GM12801 (cell line): ENCODE results near the gene ELMO3.

Experiments
- TF ChIP-seq, protein P1 (sequence below): IDR thresholded peaks from one replicate; pipeline ENCODE4 v1.5.1; 2011; ENCODE audit warnings: control low read depth; ENCODE audit not compliant: insufficient read length; ENCODE audit errors: extremely low read depth

The ELMO3 gene

DNA sequence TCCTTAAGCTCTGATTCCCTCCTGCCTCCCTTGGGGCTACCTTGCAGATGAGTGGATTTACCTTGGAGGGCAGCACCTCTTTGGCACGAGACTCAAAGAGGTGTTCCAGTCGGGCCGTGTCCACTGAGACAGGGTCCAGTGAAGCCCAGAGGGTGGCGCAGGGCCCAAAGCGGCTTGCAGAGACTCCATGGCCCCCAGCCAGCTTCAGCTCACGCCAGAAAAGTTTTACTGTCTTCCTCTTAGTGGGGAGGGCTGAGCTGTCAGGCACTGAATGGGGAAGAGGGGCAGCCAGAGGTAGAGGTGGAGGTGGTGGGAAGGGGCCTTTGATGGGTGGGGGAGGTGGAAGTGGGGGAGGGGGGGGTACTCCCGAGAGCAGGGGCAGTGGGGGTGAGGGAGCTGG, 34.7 kb downstream of the ELMO3 start:
- TF ChIP-seq, protein P1, sequence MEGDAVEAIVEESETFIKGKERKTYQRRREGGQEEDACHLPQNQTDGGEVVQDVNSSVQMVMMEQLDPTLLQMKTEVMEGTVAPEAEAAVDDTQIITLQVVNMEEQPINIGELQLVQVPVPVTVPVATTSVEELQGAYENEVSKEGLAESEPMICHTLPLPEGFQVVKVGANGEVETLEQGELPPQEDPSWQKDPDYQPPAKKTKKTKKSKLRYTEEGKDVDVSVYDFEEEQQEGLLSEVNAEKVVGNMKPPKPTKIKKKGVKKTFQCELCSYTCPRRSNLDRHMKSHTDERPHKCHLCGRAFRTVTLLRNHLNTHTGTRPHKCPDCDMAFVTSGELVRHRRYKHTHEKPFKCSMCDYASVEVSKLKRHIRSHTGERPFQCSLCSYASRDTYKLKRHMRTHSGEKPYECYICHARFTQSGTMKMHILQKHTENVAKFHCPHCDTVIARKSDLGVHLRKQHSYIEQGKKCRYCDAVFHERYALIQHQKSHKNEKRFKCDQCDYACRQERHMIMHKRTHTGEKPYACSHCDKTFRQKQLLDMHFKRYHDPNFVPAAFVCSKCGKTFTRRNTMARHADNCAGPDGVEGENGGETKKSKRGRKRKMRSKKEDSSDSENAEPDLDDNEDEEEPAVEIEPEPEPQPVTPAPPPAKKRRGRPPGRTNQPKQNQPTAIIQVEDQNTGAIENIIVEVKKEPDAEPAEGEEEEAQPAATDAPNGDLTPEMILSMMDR: no peak

DNA sequence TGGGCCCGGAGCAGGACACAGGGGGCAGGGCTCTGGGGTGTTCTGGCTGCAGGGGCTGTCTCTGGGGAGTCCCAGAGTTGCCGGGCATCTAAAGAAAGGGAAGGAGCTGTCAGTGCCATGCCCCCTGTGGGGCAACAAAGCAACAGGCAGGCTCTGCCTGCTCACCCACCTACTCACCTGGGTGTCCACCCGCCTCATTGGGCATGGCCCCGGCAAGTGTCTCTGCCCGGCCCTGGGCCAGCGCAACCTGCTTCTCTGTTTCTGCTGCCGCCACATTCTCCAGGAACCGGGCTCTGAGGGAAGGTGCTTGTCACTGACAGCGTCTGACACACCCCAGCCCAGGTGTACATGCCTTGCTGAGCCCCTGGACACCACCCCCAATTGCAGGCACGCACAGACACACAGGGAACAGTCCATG, 35.3 kb downstream of the ELMO3 start:
- TF ChIP-seq, protein P1: no peak

DNA sequence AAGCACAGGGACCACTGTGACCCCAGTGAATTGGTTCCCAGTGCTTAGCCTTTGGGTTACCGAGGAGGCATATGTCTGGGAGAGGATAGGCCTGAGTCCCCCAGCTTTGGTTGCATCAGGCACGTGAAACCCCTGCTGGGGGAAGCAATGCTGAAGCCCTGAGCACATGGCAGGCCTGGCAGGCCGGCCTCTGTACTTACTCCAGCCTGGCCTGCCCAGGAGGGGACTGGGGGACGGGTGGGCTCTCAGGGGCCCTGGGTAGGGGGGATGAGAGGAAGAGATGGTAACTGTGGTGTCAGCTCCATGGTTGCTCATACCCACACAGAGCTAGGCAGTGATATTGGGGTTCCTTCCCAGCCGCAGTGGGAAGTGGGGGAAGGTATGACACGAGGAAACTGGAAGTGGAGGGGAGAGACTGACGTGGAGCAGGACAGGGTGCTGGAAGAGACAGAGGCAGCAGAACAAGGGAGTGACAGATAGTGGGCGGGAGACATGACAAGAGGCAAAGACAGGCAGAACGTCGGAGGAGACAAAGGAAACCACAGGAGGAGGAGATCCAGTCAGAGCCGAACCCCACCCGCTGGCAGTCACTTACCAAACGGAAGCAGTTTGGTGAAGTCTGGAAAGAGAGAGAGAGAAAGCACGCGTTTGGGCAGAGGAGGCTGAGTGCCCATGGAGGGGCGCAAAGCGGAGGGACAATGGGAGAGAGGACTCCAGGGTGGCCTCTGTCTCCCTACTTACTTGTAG, 37.1 kb downstream of the ELMO3 start:
- TF ChIP-seq, protein P1: no peak

DNA sequence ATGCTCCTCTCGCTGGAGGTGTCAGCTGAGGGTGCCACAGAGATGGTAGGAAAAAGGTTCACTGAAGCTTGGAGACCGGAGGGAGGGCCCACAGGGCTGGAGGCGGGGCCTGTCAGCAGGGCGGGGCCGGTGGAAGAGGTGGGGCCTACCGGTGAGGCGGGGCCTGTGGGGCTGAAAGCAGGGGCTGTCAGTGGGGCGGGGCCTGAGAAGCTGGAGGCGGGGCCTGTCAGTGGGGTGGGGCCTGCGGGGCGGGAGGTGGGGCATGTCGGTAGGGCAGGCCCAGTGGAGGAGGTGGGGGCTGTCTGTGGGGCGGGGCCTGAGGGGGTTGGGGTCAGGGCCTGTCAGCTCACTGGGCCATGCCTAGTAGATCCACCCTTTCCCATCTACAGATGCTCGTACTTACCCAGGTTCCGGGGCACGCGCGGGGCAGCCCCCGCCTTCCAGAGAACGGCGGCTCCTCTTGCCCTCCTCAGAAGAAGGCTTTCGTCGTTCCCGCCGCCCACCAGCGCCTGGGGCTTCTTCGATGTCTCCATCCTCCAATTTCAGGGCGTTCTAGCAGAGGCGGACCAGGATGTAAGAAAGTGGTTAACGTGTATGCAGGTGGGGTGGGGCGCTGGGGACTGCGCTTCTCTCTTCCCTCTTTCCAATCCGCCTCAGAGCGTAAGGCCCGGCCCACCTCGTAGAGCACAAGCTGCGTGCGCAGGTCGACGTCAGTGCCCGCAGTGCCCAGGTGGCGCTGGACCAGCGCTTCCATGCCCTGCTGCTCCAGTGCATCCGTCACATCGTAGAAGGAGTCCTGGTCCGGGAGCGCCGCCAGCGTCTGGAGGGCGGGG, 37.8 kb downstream of the ELMO3 start:
- TF ChIP-seq, protein P1: no peak

DNA sequence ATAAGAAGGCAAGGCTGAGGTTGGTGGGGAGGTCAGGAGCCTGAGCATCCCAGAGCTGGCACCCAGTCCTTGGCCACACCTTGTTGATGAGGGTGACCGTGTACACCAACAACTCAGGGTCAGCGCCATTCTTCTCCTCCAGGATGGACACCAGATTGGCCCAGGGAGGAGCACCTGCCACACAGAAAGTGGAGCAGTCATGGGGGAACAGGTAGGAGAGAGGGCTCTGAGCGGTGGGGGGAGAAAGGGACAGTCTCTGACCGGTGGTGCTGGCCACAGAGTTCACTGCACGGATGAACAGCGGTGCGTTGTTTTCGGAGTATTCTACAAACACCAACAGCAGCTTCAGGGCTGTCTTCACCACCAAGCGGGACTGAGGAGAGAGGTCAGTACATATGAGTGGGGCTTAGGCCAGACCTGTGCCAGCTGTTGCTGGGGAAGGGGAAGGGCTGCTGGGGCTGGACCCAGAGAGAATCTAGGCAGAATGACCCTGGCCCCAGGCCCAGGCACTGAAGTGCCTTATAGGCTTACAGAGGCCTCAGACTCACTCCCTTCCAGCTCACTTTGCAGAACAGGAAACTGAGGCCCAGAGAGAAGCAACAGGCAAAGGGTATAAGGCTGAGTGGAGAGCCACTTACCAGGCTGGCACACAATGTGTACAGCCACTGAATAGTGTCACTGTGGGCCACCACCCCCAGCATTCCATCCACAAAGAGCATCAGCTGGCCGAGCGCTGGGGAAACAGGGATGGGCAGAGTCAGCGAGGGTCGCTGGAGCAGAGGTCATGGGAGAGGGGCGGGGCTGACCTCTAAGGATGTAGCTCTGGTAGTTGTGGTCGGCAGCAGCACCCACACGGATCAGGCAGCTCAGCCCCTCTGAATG, 38.7 kb downstream of the ELMO3 start:
- TF ChIP-seq, protein P1: no peak

DNA sequence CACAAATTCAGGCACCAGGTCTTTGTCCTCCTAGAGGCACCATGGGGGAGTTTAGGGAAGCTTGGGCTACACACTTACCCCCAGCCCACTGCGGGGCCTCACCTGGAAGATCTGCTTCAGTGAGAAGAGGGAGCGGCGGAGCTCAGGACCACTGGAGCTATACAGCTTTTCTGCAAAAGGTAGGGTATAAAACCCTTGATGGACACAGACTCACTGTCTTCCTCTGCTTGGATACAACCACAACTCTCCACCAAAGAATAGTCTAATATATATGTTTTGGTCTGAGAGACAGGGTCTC, 39.3 kb downstream of the ELMO3 start:
- TF ChIP-seq, protein P1: no peak

DNA sequence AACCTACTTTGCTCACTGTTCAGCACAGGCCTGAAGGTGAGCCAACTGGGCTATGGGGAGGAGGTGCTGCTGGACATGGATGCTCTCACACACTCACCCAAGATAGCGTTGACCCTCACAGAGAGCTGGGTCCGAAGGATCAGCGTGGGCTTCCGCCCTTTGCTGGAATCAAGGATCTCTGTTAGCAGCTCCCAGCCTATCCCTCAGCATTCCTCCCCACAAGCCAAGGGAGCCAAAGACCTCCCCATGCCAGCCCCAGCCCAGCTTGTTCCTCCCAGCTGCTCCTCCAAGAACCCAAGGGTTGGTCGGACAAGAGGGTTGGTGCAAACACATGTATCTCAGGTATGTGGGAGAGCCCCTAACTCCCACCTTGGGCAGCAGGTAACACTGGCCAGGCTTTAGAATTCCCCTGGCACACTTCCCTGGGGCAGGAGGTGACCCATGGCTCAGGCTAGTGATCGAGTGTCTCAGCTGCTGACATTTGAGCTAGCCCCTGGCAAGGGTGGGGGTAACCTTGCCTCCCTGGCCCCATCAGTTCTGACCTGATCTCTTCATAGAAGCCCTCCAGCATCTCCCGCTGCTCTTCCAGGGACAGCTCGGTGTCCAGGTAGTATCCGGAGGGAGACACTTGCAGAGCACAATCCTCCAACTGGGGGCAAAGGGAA, 40.0 kb downstream of the ELMO3 start:
- TF ChIP-seq, protein P1: no peak
